Measurements from ENCODE around the gene CLOCK. TPM values are rescaled to one million over a fixed set of nuclear protein-coding genes. Genes with fewer than 3 reads are reported as not detected.
"Not testable (repeated sequence)": the region's sequence is repeated elsewhere in the genome, so short reads cannot be mapped to it uniquely, and the experiment has no call there.

Gene CLOCK, protein sequence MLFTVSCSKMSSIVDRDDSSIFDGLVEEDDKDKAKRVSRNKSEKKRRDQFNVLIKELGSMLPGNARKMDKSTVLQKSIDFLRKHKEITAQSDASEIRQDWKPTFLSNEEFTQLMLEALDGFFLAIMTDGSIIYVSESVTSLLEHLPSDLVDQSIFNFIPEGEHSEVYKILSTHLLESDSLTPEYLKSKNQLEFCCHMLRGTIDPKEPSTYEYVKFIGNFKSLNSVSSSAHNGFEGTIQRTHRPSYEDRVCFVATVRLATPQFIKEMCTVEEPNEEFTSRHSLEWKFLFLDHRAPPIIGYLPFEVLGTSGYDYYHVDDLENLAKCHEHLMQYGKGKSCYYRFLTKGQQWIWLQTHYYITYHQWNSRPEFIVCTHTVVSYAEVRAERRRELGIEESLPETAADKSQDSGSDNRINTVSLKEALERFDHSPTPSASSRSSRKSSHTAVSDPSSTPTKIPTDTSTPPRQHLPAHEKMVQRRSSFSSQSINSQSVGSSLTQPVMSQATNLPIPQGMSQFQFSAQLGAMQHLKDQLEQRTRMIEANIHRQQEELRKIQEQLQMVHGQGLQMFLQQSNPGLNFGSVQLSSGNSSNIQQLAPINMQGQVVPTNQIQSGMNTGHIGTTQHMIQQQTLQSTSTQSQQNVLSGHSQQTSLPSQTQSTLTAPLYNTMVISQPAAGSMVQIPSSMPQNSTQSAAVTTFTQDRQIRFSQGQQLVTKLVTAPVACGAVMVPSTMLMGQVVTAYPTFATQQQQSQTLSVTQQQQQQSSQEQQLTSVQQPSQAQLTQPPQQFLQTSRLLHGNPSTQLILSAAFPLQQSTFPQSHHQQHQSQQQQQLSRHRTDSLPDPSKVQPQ
- polyA plus RNA-seq (2013, experiment 1 of 2) = 10.2 TPM
- 9.6 TPM for polyA plus RNA-seq (2013, experiment 2 of 2)

DNA sequence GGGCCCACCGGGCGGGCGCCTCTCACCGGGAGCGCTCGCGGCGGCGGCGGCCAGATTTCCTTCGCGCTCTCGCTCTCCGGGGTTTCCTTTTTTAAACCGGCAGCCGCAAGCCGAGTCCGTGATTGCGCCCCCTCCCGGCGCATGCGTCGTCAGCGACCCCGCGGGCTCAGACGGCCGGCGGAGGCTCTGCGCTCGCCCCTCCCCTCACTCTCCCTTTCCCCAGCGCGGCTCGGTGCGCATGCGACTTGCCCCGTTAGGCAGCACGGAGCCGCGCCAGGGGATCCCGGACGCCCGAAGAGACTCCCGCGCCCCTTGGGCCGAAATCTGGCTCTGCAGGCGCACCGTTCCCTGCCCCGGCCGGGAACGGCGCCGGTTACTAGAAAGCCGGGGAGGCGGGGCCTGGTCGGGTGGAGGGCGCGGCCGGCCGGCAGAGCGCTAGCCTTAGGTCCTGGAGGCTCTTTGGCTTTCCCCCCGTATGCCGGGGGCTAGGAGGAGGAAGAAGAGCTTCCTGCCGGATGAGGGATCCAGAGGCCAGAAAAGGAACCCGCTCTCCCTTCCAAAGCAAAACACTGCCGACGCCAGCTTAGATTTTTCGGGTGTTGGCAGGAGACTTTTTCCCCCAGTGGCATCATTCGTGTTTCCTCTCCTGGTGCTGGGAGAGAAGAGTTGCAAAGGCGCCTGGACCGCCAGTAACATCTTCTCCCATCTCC, at the start of gene CLOCK:
Gene CLOCK (minus strand): TSS at position 154 of the 710 bp plus-strand sequence. CDS start 64,124 bp downstream, outside the sequence.
- no peaks in the 10 kb centered on the region for H3K79me1 ChIP-seq (ENCODE audit: low read length)
- no CpG with 5 or more reads among the region's 71 CpGs for WGBS (ENCODE audit: extremely low coverage, insufficient coverage, low lambda C conversion rate)
- peak within 1 kb of the TSS; percentile 90 for H3K9ac ChIP-seq (ENCODE audit: low read length)
- peak within 1 kb of the TSS; percentile 82 for H3K4me2 ChIP-seq (ENCODE audit: low read length)
- peak within 1 kb of the TSS; percentile 100 for H3K18ac ChIP-seq (ENCODE audit: low read length)
- DNase-seq = peak; percentile 93
- H3K4me3 ChIP-seq (ENCODE audit: low read length) = peak within 1 kb of the TSS; percentile 89
- peaks cover 9% of the 10 kb centered on the region for H3K4me1 ChIP-seq (ENCODE audit: control insufficient read depth, low read depth, low read length)
- H3K79me2 ChIP-seq (ENCODE audit: control insufficient read depth, insufficient read depth, low read length) = peaks cover 13% of the 10 kb centered on the region
- H3K27ac ChIP-seq (ENCODE audit: low read depth, low read length) = peak within 1 kb of the TSS; percentile 99
- H3K27me3 ChIP-seq (ENCODE audit: insufficient read depth, low read length, poor library complexity) = no peaks in the 10 kb centered on the region
- H3K23ac ChIP-seq (ENCODE audit: low read length) = peak within 1 kb of the TSS; percentile 67
- H2BK120ac ChIP-seq (ENCODE audit: low read depth, low read length) = peak within 1 kb of the TSS; percentile 99
- H3K4ac ChIP-seq (ENCODE audit: low read depth, low read length) = peak within 1 kb of the TSS; percentile 100
- H2BK5ac ChIP-seq (ENCODE audit: low read length) = peak within 1 kb of the TSS; percentile 76
- peak within 1 kb of the TSS; percentile 92 for H3K56ac ChIP-seq (ENCODE audit: low read length)
- no peak within 1 kb of the TSS for H4K5ac ChIP-seq (ENCODE audit: low read length)
- peak within 1 kb of the TSS; percentile 82 for H4K8ac ChIP-seq (ENCODE audit: low read depth, low read length)
- H3K36me3 ChIP-seq (ENCODE audit: control insufficient read depth, insufficient read depth, low read length) = no peaks in the 10 kb centered on the region
- peak within 1 kb of the TSS; percentile 76 for H2BK15ac ChIP-seq (replicated peaks; ENCODE audit: low read depth)
- H2AK5ac ChIP-seq (ENCODE audit: low read length) = no peak within 1 kb of the TSS

DNA sequence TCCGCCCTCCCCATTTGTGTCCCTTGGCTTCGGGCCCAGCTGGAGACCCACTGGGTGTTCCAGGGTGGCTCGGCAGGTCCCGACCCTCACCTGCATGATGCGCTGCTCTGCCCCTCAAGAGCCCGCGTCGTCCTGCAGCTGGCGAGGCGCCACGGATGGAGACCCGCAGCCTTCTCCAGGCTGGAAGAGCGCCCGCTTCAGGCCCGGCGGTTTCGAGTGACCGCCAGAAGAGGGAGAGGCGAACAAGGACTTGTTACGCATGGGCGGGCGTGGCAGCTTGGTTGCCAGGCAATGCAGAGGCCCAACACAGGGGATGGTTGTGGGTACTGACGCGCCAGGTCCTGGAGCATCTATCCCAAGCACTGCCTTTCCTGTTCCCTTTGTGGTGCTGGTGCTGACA, 45.3 kb upstream of the CLOCK start, which contains the start of gene PDCL2:
Gene PDCL2 (minus strand): TSS at position 232 of the 400 bp plus-strand sequence. CDS start 136 bp downstream, at position 96.
- no peaks in the 10 kb centered on the region for H3K36me3 ChIP-seq (ENCODE audit: control insufficient read depth, insufficient read depth, low read length)
- H3K79me2 ChIP-seq (ENCODE audit: control insufficient read depth, insufficient read depth, low read length) = no peaks in the 10 kb centered on the region
- H3K27ac ChIP-seq (ENCODE audit: low read depth, low read length) = no peak within 1 kb of the TSS
- H2BK120ac ChIP-seq (ENCODE audit: low read depth, low read length) = no peak within 1 kb of the TSS
- no peak within 1 kb of the TSS for H2BK15ac ChIP-seq (replicated peaks; ENCODE audit: low read depth)
- no peak within 1 kb of the TSS for H3K56ac ChIP-seq (ENCODE audit: low read length)
- H2AK5ac ChIP-seq (ENCODE audit: low read length) = no peak within 1 kb of the TSS
- no peaks in the 10 kb centered on the region for H3K79me1 ChIP-seq (ENCODE audit: low read length)
- H4K8ac ChIP-seq (ENCODE audit: low read depth, low read length) = no peak within 1 kb of the TSS
- no peak within 1 kb of the TSS for H4K5ac ChIP-seq (ENCODE audit: low read length)
- no peaks in the 10 kb centered on the region for H3K27me3 ChIP-seq (ENCODE audit: insufficient read depth, low read length, poor library complexity)
- H3K23ac ChIP-seq (ENCODE audit: low read length) = no peak within 1 kb of the TSS
- DNase-seq = peak; percentile 38
- no peak within 1 kb of the TSS for H3K18ac ChIP-seq (ENCODE audit: low read length)
- no peak within 1 kb of the TSS for H3K4me2 ChIP-seq (ENCODE audit: low read length)
- no peak within 1 kb of the TSS for H3K4ac ChIP-seq (ENCODE audit: low read depth, low read length)
- H2BK5ac ChIP-seq (ENCODE audit: low read length) = no peak within 1 kb of the TSS
- H3K4me3 ChIP-seq (ENCODE audit: low read length) = no peak within 1 kb of the TSS
- no peak within 1 kb of the TSS for H3K9ac ChIP-seq (ENCODE audit: low read length)
- no peaks in the 10 kb centered on the region for H3K4me1 ChIP-seq (ENCODE audit: control insufficient read depth, low read depth, low read length)
- WGBS (ENCODE audit: extremely low coverage, insufficient coverage, low lambda C conversion rate) = no CpG with 5 or more reads among the region's 24 CpGs

DNA sequence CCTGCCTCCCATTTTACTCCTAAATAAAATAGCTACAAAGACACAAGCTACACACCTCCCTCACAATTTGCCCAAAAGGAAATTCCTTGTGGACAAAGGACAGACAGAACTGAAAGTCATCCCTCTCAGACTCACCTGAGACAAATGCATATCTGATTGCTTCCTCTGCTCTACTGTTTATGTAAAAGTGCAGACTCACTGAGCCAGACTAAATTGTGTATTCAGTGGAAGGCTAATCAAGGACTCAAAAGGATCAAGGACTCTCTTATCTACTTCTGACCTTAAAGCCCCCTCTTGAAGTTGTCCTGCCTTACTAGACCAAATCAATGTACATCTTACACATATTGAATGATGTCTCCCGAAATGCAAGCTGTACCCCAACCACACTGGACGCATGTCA, 41.5 kb upstream of the CLOCK start:
- no peak overlapping the region for H3K27ac ChIP-seq (ENCODE audit: low read depth, low read length)
- DNase-seq = peak; percentile 90
- no peak overlapping the region for H3K4me2 ChIP-seq (ENCODE audit: low read length)
- H4K5ac ChIP-seq (ENCODE audit: low read length) = no peak overlapping the region
- no peak overlapping the region for H4K8ac ChIP-seq (ENCODE audit: low read depth, low read length)
- H3K4me1 ChIP-seq (ENCODE audit: control insufficient read depth, low read depth, low read length) = no peaks in the 10 kb centered on the region
- H3K36me3 ChIP-seq (ENCODE audit: control insufficient read depth, insufficient read depth, low read length) = no peaks in the 10 kb centered on the region
- H2BK5ac ChIP-seq (ENCODE audit: low read length) = peak overlapping the region; percentile 39
- no peak overlapping the region for H2AK5ac ChIP-seq (ENCODE audit: low read length)
- no peak overlapping the region for H3K9ac ChIP-seq (ENCODE audit: low read length)
- H2BK15ac ChIP-seq (replicated peaks; ENCODE audit: low read depth) = no peak overlapping the region
- no peaks in the 10 kb centered on the region for H3K79me1 ChIP-seq (ENCODE audit: low read length)
- H3K18ac ChIP-seq (ENCODE audit: low read length) = no peak overlapping the region
- no peak overlapping the region for H3K56ac ChIP-seq (ENCODE audit: low read length)
- no peak overlapping the region for H3K4ac ChIP-seq (ENCODE audit: low read depth, low read length)
- no peaks in the 10 kb centered on the region for H3K79me2 ChIP-seq (ENCODE audit: control insufficient read depth, insufficient read depth, low read length)
- no peak overlapping the region for H2BK120ac ChIP-seq (ENCODE audit: low read depth, low read length)
- H3K23ac ChIP-seq (ENCODE audit: low read length) = no peak overlapping the region
- no peak overlapping the region for H3K4me3 ChIP-seq (ENCODE audit: low read length)
- no peaks in the 10 kb centered on the region for H3K27me3 ChIP-seq (ENCODE audit: insufficient read depth, low read length, poor library complexity)
- no CpG with 5 or more reads among the region's 2 CpGs for WGBS (ENCODE audit: extremely low coverage, insufficient coverage, low lambda C conversion rate)

DNA sequence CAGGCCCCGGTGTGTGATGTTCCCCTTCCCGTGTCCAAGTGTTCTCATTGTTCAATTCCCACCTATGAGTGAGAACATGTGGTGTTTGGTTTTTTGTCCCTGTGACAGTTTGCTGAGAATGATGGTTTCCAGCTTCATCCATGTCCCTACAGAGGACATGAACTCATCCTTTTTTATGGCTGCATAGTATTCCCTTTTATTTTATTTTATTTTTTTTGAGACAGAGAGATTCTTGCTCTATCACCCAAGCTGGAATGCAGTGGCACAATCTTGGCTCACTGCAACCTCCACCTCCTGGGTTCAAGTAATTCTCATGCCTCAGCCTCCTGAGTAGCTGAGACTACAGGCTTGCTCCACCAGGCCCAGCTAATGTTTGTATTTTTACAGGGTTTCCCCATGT, 36.1 kb upstream of the CLOCK start:
- DNase-seq; H3K4me3 ChIP-seq (ENCODE audit: low read length); H3K4me2 ChIP-seq (ENCODE audit: low read length); H2AK5ac ChIP-seq (ENCODE audit: low read length); H2BK5ac ChIP-seq (ENCODE audit: low read length); H3K4me1 ChIP-seq (ENCODE audit: control insufficient read depth, low read depth, low read length); H4K5ac ChIP-seq (ENCODE audit: low read length); H3K79me2 ChIP-seq (ENCODE audit: control insufficient read depth, insufficient read depth, low read length); H3K18ac ChIP-seq (ENCODE audit: low read length); H3K4ac ChIP-seq (ENCODE audit: low read depth, low read length); H3K79me1 ChIP-seq (ENCODE audit: low read length); H3K36me3 ChIP-seq (ENCODE audit: control insufficient read depth, insufficient read depth, low read length); H2BK15ac ChIP-seq (replicated peaks; ENCODE audit: low read depth); H3K23ac ChIP-seq (ENCODE audit: low read length); H3K56ac ChIP-seq (ENCODE audit: low read length); H2BK120ac ChIP-seq (ENCODE audit: low read depth, low read length); H3K27me3 ChIP-seq (ENCODE audit: insufficient read depth, low read length, poor library complexity); H4K8ac ChIP-seq (ENCODE audit: low read depth, low read length); H3K27ac ChIP-seq (ENCODE audit: low read depth, low read length); H3K9ac ChIP-seq (ENCODE audit: low read length): not testable (repeated sequence)
- no CpG with 5 or more reads among the region's 2 CpGs for WGBS (ENCODE audit: extremely low coverage, insufficient coverage, low lambda C conversion rate)

DNA sequence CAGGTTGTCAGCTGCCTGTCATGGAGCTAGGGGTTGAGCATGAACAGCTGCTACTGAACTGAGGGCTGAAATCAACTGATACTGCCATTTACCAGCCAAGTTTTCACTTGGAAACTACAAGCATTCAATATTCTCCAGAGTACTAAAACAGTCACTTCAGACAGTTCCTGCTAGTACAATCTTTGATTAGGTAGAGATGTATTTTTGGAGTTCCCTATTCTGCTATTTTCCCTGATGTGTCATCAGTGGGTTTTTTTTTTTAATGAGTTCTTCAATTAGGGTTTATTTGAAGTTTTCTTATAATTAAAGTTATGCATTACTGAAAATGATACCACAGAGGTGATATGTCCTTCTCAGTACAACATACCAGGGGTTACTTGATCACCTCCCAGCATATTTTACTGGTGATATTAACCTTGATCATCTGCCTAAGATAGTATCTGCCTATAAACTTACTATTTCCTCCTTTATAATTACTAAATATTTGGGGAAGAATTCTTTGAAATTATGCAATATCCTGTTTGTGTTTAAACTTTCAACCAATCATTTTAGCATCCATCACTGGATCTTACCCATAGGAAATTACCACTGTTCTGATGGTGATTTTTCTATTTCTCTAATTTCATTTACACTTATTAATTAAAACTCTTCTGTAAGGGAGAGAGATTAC, 31.8 kb upstream of the CLOCK start:
- H4K8ac ChIP-seq (ENCODE audit: low read depth, low read length) = no peak overlapping the region
- no peak overlapping the region for H2BK5ac ChIP-seq (ENCODE audit: low read length)

More for the DNA sequence above, 31.8 kb upstream of the CLOCK start:
- no peak overlapping the region for H3K18ac ChIP-seq (ENCODE audit: low read length)
- H3K4me1 ChIP-seq (ENCODE audit: control insufficient read depth, low read depth, low read length) = no peaks in the 10 kb centered on the region
- no peak overlapping the region for H2BK120ac ChIP-seq (ENCODE audit: low read depth, low read length)
- no peak overlapping the region for H3K4me3 ChIP-seq (ENCODE audit: low read length)
- no peaks in the 10 kb centered on the region for H3K79me2 ChIP-seq (ENCODE audit: control insufficient read depth, insufficient read depth, low read length)
- no peak overlapping the region for H3K4me2 ChIP-seq (ENCODE audit: low read length)
- H3K27ac ChIP-seq (ENCODE audit: low read depth, low read length) = no peak overlapping the region
- no peak overlapping the region for H3K23ac ChIP-seq (ENCODE audit: low read length)
- H4K5ac ChIP-seq (ENCODE audit: low read length) = no peak overlapping the region
- no peaks in the 10 kb centered on the region for H3K27me3 ChIP-seq (ENCODE audit: insufficient read depth, low read length, poor library complexity)
- no peak overlapping the region for H2BK15ac ChIP-seq (replicated peaks; ENCODE audit: low read depth)
- no peak overlapping the region for H2AK5ac ChIP-seq (ENCODE audit: low read length)
- no peaks in the 10 kb centered on the region for H3K36me3 ChIP-seq (ENCODE audit: control insufficient read depth, insufficient read depth, low read length)
- H3K79me1 ChIP-seq (ENCODE audit: low read length) = no peaks in the 10 kb centered on the region
- H3K9ac ChIP-seq (ENCODE audit: low read length) = no peak overlapping the region
- no peak for DNase-seq
- H3K4ac ChIP-seq (ENCODE audit: low read depth, low read length) = no peak overlapping the region
- no peak overlapping the region for H3K56ac ChIP-seq (ENCODE audit: low read length)

Data from mesendoderm (in vitro differentiated cells).